Measurements from ENCODE around the gene EHMT1. TPM values are rescaled to one million over a fixed set of nuclear protein-coding genes. Genes with fewer than 3 reads are reported as not detected.

Gene EHMT1
- polyA plus RNA-seq, 3 donors: 19.7 to 42.1 (median 40.3) TPM

- H3K27ac ChIP-seq (ENCODE audit: low read depth, low read length): no peak overlapping the region
- WGBS, 3 donors: 80 to 81% (median 80%) methylated on average over 18 of the region's 18 CpGs
These were observed 63.8 kb downstream of the EHMT1 start for GRCh38 chr9:137682428-137683105.

- H3K27ac ChIP-seq (ENCODE audit: low read depth, low read length): no peak overlapping the region
- WGBS, 3 donors: 84 to 86% (median 85%) methylated on average over 6 of the region's 6 CpGs
These were observed 64.6 kb downstream of the EHMT1 start for GRCh38 chr9:137683262-137683864.

DNA sequence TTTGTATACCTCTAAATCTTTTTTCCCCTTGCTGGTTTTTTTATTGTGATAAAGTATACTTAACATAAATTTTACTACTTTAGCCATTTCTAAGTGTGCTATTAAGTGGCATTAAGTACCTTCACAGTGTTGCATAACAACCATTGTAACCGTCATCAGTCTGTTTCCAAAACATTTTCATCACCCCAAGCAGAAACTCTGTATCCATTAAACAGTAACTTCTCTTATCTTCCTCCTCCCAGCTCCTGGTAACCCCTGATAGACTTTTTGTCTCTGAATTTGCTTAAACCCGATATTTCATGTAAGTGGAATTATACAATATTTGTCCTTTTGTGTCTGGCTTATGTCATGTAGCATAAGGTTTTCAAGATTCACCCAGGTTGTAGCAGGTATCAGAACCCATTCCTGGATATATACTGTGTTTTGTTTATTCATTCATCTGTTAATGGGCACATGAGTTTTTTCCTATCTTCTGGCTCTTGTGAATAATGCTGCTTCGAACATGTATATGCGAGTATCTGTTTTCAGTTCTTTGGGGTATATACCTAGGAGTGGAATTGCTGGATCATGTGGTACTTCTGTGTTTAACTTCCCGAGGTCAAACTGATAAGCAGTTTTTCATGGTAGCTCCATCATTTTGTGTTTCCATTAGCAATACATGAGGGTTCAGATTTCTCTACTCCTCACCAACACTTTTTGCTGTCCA, 66.4 kb downstream of the EHMT1 start:
- H3K27ac ChIP-seq (ENCODE audit: low read depth, low read length): no peak overlapping the region
- 72 to 81% (median 77%) methylated on average over 5 of the region's 5 CpGs for WGBS, 3 donors

- 71 to 87% (median 76%) methylated on average over 5 of the region's 5 CpGs for WGBS, 3 donors
- H3K27ac ChIP-seq (ENCODE audit: low read depth, low read length): no peak overlapping the region
These were observed 67.1 kb downstream of the EHMT1 start for GRCh38 chr9:137685741-137686420.

GRCh38 chr9:137688261-137688660, 69.5 kb downstream of the EHMT1 start:
- no peak overlapping the region for H3K27ac ChIP-seq (ENCODE audit: low read depth, low read length)
- WGBS, 3 donors: 93 to 95% (median 94%) methylated on average over 7 of the region's 7 CpGs

DNA sequence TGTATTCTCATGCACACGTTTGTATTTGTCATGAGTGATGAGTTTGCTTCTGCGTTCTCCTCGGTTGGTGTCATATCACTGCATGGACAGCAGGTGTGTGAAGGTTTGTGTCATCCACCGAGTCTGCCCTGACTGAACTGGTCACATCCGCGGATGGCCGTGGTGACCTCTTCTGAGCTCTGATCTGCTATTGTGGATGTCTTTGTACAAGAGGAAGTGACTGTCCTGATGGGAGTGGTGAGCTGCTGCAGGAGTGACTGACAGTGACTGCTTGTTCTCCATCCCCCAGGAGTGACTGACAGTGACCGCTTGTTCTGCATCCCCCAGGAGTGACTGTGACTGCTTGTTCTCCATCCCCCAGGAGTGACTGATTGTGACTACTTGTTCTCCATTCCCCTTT, 69.9 kb downstream of the EHMT1 start:
- no peak overlapping the region for H3K27ac ChIP-seq (ENCODE audit: low read depth, low read length)
- 52 to 72% (median 60%) methylated on average over 8 of the region's 8 CpGs for WGBS, 3 donors

GRCh38 chr9:137689745-137690529, 71.1 kb downstream of the EHMT1 start:
- 77 to 85% (median 82%) methylated on average over 16 of the region's 16 CpGs for WGBS, 3 donors

GRCh38 chr9:137690930-137691645, 72.3 kb downstream of the EHMT1 start:
- WGBS, 3 donors: 87 to 92% (median 92%) methylated on average over 6 of the region's 6 CpGs
- no peak overlapping the region for H3K27ac ChIP-seq (ENCODE audit: low read depth, low read length)

More at GRCh38 chr9:137689745-137690529, 71.1 kb downstream of the EHMT1 start:
- no peak overlapping the region for H3K27ac ChIP-seq (ENCODE audit: low read depth, low read length)

DNA sequence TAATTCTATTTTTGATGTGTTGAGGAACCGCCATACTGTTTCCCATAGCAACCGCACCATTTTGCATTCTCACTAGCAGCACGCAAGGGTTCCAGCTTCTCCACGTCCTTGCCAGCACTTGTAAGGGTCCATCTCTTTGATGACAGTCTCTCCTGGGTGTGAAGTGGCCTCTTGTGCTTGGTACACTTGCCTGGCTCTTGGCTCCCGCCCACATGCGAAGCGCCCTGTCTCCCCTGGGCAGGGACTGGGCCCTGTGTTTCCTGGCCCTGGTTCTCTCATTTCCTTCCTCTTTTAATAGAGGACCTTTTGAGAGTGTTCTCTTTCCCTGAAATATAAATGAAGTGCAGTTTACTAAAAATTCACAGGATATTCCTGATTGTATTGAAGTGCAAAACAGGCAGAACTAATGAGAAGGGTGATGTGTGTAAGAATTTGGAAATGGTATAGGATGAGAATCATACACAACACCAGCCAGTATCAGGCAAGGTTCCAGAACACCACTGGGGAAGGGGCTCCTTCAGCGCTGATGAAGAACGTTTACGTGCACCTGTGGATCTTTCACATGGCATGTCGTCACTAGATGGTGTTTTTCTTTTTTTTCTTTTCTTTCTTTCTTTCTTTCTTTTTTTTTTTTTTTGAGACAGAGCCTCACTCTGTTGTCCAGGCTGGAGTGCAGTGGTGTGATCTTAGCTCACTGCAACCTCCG, 73.0 kb downstream of the EHMT1 start:
- 57 to 85% (median 59%) methylated on average over 11 to 12 of the region's 12 CpGs for WGBS, 3 donors
- H3K27ac ChIP-seq (ENCODE audit: low read depth, low read length): no peak overlapping the region

- no peak overlapping the region for H3K27ac ChIP-seq (ENCODE audit: low read depth, low read length)
- WGBS, 3 donors: 90 to 94% (median 92%) methylated on average over 36 of the region's 36 CpGs
These were observed 75.6 kb downstream of the EHMT1 start for GRCh38 chr9:137694236-137694959.

DNA sequence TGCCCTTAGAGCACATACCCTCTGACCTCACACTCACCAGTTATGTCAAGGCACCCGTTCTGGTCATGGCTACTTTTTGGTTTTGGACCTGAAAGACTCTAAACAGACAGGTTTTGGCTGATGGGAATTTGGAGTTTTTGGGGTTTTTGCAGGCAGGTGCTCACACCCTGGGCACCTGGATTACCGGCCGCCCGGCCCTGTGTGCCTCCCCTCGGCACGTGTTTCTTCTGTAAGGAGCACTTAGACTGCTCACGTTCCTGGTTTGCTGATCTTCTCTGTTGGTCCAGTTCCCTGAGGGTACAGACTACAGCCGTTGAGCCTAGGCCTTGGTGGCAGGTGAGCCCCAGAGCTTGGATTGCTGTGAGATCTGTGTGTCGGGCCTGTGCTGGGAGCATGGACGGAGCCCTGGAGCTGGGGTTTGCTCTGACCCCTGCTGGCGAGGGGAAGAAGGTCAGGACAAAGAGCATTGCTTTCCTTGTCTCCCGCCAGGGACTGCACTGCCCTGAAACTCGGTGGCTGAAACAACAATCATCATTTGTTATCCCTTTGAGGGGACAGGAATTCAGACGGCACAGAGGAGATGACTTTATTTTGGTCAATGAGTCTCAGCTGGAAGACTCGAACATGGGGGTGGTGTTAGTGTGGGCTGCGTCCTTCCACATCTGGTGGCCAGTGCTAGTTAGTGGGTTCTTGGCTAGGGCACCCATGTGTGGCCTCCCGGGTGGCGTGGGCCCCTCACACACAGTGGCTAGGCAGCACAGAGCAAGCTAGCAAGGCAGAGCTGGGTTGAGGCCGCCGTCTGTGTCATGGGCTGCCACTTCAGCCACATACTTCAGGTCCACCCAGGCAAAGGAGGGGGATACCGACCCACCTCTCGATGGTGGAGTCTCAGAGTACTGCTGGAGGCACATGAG, 76.4 kb downstream of the EHMT1 start:
- H3K27ac ChIP-seq (ENCODE audit: low read depth, low read length): no peak overlapping the region
- 55 to 68% (median 62%) methylated on average over 22 of the region's 22 CpGs for WGBS, 3 donors

- no peak overlapping the region for H3K27ac ChIP-seq (ENCODE audit: low read depth, low read length)
- WGBS, 3 donors: 78 to 81% (median 78%) methylated on average over 12 of the region's 12 CpGs
These were observed 77.5 kb downstream of the EHMT1 start for GRCh38 chr9:137696136-137696925.

GRCh38 chr9:137697193-137697592, 78.4 kb downstream of the EHMT1 start:
- WGBS, 3 donors: 91 to 94% (median 92%) methylated on average over 5 of the region's 5 CpGs
- H3K27ac ChIP-seq (ENCODE audit: low read depth, low read length): no peak overlapping the region

DNA sequence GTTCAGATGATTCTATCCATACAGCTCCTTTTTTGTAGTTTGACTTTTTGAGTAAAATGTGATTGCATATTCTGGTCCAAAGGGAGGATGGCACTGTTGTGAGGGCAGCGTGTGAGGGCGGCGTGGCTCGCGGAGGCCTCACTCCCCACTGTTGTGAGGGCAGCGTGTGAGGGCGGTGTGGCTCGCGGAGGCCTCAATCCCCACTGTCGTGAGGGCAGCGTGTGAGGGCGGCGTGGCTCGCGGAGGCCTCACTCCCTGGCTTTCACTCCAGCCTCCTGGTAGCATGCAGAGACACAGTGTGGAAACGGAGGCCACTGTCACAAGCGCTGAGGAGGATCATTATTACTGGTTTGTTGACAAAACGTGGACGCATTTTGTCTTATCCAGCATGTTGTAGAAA, 79.0 kb downstream of the EHMT1 start:
- H3K27ac ChIP-seq (ENCODE audit: low read depth, low read length): no peak overlapping the region
- 92 to 94% (median 93%) methylated on average over 19 of the region's 19 CpGs for WGBS, 3 donors

GRCh38 chr9:137700911-137701310, 82.1 kb downstream of the EHMT1 start:
- no peak overlapping the region for H3K27ac ChIP-seq (ENCODE audit: low read depth, low read length)
- 83 to 89% (median 87%) methylated on average over 4 of the region's 4 CpGs for WGBS, 3 donors
